GM21717 (cell line): Measurements from ENCODE around the gene ENOX1.

ENCODE experiments used
- ATAC-seq: cut with Tn5 transposase; IDR thresholded peaks from one replicate; pipeline ENCODE4 v1.9.1; 2021; ENCODE audit warnings: mild to moderate bottlenecking, moderate library complexity; ENCODE audit not compliant: unreplicated experiment

Gene ENOX1

GRCh38 chr13:43676320-43676719 is 110.5 kb downstream of the ENOX1 start:
- ATAC-seq: peak; percentile 98

- no peak for ATAC-seq
These were observed 111.2 kb downstream of the ENOX1 start for GRCh38 chr13:43675577-43675976.

GRCh38 chr13:43669964-43670363 is 116.8 kb downstream of the ENOX1 start:
- ATAC-seq: no peak

DNA sequence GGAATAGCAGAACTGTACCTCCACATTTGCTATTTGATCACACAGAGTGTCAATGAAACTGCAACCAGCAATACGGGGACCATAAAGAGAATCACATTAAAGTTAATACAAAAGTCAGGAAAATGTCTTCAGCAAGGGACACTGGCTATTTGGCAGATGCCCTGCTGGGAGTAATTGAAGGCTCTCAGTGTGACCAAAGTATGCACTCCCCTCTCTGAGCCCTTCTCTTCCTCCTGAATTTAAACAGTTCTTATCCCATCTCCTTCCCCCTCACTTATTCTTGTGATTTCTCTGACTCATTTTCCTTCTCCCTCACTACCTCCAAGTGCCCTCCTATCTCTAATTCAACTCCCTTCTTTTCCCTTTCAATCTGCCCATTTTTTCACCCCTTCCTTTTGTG is 117.7 kb downstream of the ENOX1 start:
- ATAC-seq: no peak

DNA sequence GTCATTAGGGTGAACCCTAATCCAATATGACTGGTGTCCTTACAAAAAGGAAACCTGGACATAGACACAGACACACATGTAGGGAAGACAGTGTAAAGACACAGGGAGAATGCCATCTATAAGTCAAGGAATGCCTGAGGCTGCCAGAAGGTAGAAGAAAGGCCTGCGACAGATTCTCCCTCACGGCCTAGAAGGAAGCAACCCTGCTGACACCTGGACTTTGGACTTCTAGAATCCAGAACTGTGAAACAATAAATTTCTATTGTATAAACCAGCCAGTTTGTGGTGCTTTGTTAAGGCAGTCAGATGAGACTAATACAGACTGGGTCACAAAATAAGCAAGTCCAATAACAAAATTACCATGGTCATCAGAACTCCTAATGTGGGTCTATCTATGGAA is 120.4 kb downstream of the ENOX1 start:
- no peak for ATAC-seq

GRCh38 chr13:43665388-43665787 is 121.4 kb downstream of the ENOX1 start:
- no peak for ATAC-seq

DNA sequence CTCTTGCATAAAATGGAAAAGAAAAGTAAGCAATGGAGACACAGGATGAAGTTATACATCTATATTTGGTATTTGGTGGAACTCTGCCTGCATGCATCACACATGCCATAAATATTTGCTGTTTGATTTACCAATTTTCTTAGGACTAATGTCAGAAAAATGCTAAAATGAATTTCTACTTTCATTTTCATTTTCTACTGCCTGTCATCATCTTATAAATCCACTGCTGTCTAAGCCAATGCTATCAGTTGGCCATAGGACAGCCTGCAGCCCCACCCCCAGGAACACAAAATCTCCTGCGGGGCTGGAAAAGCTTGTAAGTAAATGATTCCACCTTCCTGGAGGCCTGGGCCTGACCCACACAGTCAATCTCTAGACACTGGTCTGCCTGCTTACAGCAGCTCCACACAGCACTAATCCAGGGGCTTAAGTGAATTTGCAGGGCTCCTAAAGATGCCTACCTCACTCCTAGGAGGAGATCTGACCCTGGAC is 122.0 kb downstream of the ENOX1 start:
- ATAC-seq: no peak

GRCh38 chr13:43663474-43664090 is 123.2 kb downstream of the ENOX1 start:
- ATAC-seq: no peak

DNA sequence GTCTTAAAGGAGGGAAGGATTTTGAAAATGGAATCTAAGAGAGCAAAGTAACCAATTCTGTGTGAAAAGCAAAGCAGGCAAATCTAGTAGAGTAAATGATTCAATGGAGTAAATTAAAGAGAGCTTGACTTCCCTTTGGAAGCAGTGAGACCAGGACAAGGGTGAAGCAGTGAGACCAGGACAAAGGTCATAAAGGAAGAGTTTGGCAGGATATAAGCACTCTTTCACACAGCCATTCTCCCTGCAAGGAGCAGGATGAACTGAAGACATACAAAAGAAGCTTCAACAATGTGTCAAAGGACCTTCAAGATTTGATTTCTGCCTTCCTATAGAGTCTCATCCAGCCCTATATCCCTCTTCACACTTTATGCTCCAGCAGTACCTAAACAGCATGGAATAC is 123.8 kb downstream of the ENOX1 start:
- no peak for ATAC-seq

DNA sequence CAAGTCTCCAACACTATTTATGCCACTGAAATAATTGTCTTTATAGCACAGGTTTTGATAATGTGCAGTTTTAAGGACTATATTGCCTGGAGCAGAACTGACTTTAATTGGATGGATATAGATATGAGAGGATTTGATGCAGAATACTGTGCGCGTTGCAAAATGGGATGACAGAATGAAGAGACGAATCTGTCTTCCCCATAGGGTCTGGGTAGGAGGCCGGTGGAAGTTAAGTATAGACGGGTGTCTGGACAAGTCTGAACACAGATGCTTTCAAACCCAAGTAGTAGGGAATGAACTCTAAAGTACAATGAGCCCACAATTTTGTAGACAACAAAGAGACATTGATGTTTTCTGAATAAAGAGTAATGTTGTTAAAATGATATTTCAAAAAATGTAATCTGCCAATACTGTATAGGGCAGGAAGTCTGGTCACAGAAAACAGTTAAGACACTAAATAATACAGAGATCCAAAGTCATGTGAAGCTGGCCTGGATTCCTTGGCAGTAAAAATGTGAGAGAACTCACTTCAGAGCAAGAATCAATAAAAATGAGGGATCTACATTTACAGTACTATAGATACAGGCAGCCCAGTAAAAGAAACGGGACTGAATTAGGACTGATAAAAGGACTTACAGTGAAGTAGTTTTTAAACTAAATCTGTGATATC is 125.5 kb downstream of the ENOX1 start:
- no peak for ATAC-seq

DNA sequence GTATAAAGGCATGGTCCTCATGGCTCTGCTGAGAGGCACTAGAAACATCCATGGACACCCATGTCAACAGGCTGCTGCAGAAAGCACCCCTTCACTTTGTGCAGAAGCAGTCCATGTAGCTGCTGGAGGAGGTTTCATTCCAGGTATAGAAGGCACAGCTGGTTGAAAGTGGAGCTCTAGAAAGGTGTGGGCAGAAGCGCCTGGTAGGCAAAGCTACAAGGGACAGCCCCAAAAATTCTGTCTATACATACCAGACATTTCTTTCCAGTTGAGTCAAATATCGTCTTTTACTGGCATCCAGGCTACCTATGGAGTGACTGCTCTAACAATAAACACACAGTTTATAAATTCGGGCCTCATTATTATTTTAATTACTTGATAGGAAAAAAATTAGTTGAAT is 129.3 kb downstream of the ENOX1 start:
- no peak for ATAC-seq

GRCh38 chr13:43653980-43654379 is 132.8 kb downstream of the ENOX1 start:
- no peak for ATAC-seq

GRCh38 chr13:43653395-43653794 is 133.4 kb downstream of the ENOX1 start:
- no peak for ATAC-seq

GRCh38 chr13:43652760-43653159 is 134.0 kb downstream of the ENOX1 start:
- no peak for ATAC-seq

- no peak for ATAC-seq
These were observed 135.9 kb downstream of the ENOX1 start for GRCh38 chr13:43650882-43651281.

DNA sequence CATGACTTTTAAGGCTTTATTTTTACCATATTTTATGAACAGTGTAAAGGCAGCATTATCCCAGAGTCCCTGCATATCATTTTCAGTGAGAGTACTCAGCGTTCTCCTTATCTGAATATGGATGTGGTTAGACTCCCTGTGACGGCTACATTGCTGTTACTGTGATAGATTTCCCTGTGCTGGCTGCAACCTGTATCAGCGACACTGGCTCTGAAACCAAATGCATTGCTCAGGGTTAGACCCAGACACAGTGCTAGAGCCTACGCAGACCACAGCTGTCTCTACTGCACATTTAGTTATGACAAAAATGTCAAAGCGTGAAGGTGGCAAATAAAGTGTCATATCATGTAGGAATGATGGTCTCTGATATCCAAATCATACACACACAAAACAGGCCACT is 138.0 kb downstream of the ENOX1 start:
- no peak for ATAC-seq

GRCh38 chr13:43647471-43647870 is 139.3 kb downstream of the ENOX1 start:
- ATAC-seq: no peak

GRCh38 chr13:43640476-43640875 is 146.3 kb downstream of the ENOX1 start:
- ATAC-seq: no peak

GRCh38 chr13:43631106-43631505 is 155.7 kb downstream of the ENOX1 start:
- ATAC-seq: no peak

GRCh38 chr13:43629691-43630480 is 156.9 kb downstream of the ENOX1 start:
- ATAC-seq: no peak

- no peak for ATAC-seq
These were observed 159.8 kb downstream of the ENOX1 start for GRCh38 chr13:43626994-43627393.

DNA sequence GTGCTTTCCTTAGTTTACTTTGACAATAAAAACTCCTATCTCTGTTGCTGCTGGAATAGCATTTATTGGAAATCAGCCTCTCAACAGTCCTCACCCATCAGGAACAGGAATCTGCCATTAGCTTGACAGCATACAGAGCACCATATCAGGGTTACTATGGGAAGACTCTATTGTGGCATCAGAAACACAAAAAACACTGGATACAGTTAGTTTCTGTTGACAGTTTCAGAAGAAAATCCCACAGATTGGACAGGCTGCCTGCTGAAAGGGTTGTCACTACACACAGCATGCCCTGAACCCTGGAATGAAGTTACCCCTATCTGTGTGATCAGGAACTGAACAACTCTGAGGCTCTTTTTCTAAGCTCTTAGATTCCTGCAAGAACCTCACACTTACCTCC is 172.7 kb downstream of the ENOX1 start:
- ATAC-seq: no peak
